Caki2 (cell line): ENCODE data around the gene PRDM2. TPM values are rescaled to one million over a fixed set of nuclear protein-coding genes. Genes with fewer than 3 reads are reported as not detected.

Experiments used
- DNase-seq: peaks from one replicate; pipeline ENCODE4 v3.0.0-alpha.2; 2015; ENCODE audit warnings: low read depth
- in situ Hi-C: cut with HindIII; loops from 2 replicates; pipeline ENCODE4 v1.10.0; 2016; ENCODE audit warnings: low sequenced_read_pairs, low pct_unique_long_range_greater_than_20kb, mixed read lengths
- total RNA-seq: library from RNA; depleted of rRNA; stranded (reverse); fragments of >200 nt; shearing (Covaris generic); gene quantifications from 2 replicates; pipeline ENCODE4 v1.2.3, GENCODE V29; 2014; ENCODE audit warnings: low replicate concordance

PRDM2 gene
- total RNA-seq, 1 experiment from 2014 or later = 1.0 TPM

DNA sequence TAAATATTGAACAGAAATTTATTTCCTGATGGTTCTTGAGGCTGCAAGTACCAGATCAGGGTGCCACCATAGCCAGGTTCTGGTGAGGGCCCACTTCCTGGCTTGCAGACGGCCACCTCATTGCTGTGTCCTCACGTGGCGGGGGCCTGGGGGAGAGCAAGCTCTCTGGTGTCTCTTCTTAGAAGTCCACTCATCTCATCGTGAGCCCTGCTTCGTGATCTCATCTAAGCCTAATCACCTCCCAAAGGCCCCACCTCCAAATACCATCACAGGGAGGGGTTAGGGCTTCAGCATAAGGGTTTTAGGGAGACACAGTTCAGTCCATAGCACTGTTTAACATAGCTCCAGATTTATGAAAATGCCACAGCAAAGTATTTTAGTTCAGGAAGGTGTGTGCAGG is 119.7 kb downstream of the PRDM2 start:
- DNase-seq = no peak
- in situ Hi-C loops = no loop called here

DNA sequence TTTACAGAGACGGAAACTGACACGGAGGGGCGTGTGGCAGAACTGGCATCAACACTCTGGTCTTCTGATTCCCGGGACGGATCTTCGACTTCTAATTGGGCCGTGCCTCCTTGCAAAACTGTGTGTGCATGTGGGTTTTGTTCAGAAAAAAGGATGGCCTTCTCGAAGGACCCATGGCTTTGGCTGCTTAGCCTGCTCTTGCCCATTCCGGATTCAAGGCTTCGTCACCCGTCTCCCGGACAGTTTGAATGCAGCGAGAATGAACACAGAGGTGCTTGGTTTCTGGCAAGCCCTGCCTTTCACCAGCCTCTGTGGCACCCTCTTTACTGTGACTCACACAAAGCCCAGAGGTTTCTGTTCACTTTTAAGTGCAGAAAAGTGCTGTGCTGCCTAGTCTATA is 120.1 kb downstream of the PRDM2 start:
- in situ Hi-C loops = no loop called here
- no peak for DNase-seq

DNA sequence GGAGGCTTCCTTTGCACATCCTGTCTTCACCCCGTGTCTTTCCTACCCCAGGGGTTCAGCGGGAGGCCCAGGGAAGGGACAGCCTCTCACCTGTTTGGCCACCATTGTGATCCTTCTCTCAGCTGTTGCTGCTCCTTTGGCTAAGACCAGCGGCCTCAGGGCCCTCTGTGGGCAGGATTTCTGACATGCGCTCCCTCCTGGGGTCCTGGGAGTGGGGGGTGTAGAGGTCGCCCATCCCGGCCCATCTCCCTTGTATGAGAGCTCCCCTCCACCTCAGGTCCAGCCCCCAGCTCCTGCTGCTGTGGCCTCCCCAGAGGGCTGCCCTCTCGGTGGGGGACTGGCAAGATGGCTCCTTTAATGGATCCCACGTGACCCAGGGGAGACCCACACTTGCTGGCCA is 120.5 kb downstream of the PRDM2 start:
- DNase-seq = no peak
- in situ Hi-C loops = no loop called here

DNA sequence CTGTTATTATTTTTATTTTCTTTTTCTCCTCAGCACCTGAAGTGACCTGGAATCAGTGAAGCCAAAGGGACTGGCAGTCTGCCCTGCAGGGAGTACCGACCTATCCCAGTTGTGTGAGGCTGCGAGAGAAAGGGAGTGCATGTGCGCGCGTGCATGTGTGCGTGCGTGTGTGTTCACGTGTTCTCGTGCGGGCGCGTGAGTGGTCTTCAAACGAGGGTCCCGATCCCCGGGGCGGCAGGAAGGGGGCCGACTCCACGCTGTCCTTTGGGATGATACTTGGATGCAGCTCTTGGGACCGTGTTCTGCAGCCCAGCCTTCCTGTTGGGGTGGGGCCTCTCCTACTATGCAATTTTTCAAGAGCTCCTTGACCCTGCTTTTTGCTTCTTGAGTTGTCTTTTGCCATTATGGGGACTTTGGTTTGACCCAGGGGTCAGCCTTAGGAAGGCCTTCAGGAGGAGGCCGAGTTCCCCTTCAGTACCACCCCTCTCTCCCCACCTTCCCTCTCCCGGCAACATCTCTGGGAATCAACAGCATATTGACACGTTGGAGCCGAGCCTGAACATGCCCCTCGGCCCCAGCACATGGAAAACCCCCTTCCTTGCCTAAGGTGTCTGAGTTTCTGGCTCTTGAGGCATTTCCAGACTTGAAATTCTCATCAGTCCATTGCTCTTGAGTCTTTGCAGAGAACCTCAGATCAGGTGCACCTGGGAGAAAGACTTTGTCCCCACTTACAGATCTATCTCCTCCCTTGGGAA is 123.3 kb downstream of the PRDM2 start:
- in situ Hi-C loops = no loop called here
- no peak for DNase-seq

DNA sequence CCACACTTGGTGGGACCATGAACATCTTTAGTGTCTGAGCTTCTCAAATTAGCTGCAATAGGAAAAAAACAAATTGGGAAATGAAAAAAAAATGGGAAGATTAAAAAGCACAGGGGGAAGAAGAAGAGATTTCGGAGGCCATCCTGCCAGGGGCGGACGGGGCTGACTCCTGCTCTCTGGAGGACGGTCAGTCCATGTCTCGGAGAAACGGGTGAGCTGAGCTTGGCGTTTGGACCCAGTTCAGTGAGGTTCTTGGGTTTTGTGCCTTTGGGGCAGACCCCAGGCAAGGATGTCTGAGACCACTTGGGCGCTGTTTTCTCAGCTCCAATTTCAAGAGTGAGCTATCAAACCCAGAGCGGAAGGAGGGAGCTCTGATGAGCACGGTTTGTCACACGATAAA is 123.9 kb downstream of the PRDM2 start:
- no peak for DNase-seq
- in situ Hi-C loops = no loop called here

DNA sequence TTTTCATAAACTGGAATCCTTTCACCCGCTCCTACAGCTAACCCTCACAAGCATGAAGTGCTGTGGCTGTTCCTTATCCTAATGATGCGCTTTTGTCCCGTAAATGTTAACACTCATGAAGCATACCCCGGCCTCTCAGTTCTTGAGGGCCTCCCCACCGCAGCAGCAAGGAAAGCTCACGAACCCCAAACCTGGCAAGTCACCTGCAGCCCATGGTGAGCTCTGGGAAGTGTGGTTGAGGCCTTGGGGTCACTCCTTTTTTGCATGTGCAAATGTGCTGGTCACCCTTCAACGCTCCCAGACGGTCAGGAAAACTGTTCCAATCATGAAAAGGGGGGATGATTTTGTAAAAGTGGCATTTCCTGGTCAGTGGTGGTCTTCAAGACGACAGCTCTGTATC is 124.6 kb downstream of the PRDM2 start:
- in situ Hi-C loops = no loop called here

DNA sequence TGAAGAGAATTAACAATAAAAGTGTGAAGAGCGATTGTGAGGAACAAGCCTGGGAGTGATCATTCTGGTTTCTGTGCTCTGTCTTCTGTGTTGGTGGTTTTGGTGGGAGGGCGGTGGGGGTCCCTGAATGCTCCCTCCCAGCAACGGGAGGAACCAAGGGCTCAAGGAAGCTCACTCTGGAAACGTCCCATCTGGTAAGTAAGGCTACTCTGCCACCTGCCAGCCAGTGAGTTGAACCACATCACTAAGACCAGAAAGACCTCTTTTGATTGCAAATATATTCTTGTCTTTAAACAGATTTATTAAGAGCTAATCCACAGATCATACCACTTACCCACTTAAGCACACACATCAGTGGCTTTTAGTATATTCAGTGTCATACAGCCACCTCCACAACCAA is 125.0 kb downstream of the PRDM2 start:
- in situ Hi-C loops = no loop called here

More for the DNA sequence above, 124.6 kb downstream of the PRDM2 start:
- DNase-seq = no peak

DNA sequence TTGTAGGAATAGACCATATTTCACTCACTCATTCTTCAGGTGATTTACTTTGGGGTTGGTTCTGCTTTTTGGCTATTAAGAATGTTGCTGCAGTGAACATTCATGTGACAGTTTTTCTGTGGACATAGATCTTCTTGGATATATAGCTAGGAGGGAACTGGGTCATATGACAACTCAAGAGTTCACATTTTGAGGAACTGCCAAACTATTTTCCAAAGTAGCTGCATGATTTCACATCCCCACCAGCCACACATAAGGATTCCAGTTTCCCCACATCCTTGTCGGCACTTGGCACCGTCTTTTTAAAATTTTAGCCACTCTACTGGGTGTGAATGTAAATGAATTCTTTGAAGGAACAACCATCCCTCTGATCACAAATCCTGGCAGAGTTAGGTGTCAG is 126.0 kb downstream of the PRDM2 start:
- DNase-seq = no peak
- in situ Hi-C loops = no loop called here

More for the DNA sequence above, 125.0 kb downstream of the PRDM2 start:
- DNase-seq = no peak

DNA sequence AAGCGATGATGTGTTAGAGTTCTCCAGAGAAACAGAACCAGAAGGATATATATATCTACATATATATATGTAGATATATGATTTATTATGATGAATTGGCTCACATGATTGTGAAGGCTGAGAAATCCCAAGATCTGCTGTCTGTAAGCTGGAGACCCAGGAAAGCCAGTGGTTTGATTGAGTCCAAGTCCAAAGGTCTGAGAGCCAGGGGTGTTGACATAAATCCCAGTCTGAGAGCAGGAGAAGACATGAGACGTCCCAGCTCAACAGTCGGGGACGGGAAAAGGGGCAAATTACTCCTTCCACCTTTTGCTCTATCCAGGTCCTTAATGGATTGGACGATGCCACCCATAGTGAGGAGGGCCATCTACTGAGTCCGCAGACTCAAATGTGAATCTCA is 126.6 kb downstream of the PRDM2 start:
- no peak for DNase-seq
- in situ Hi-C loops = no loop called here

DNA sequence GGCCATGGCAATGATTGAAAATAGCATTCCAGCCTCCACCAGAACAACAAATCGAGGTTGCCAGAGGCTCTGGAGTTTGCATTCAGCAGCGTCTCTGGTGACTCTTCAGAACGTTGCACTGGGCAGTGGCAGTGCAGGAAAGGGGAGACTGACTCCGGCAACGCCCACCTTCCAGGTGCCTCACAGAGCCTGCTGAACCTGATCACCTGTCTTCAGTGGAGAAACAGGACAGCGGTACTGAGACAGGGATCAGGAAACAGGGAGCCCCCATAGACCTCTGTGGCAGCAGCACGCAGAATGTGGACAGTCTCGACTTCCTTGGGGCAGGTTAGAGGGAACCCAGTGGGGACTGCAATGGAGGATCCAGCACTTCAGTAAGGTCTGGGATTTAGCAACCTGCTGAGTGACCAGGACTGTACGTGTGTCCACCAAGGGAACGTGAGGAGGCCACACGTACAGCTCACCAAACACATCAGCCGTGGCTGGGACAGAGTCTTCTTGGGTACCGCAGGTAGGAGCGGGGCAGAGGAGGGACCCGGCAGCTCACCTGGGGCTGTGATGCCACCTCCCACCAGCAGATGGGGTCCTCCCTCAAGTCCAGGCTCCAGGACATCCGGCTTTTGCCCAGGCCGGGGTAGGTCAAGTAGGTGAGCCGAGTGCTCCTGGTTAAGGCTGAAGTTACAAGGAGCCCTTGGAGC is 128.6 kb downstream of the PRDM2 start:
- in situ Hi-C loops = no loop called here
- no peak for DNase-seq

DNA sequence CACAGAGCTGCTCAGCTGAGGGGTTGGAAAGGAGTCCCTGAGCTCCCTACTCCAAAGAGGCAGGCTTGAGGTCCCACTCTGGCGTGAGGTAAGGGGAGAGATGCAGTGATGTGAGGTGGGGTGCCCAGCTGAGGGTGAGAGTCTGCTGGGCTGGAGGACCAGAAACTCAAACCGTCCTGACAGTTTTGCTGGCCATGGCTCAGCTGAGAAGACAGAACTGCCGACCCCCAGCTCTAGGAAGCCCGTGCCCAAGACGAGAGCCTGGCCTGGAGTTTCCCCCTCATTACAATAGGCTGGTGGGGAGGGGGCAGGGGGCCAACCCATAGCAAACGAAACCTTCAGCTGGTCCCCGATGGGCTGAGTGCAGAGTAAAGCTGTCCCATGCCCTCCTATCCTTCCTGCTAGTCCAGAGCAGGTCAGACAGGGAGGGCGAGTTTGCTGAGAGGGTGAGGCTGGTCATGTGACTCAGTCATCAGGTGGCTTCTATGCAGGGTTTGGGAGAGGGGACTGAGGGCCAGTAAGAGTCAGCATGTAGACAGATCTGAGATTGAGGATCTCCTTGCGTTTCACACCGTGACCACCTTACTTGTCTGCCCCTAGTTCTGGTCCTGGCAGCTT is 129.3 kb downstream of the PRDM2 start:
- DNase-seq = no peak
- in situ Hi-C loops = no loop called here

DNA sequence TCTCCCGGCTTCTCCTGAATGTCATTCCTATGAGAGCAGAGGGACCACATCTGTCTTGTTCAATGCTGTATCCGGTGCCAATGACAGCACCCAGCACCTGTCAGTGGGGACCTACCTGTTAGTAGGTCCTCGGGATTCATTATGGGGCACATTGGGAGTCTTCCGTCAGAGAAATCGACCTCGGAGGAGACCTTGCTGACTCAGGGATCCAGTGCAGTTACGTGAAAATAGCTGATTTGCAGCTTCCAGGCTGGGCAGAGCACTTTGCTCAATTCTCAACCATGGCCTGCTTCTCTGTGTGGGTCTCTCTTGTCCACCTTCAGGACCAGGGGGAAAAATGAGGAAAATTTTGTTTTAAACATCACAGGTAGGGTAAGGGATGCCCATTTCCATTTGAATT is 130.2 kb downstream of the PRDM2 start:
- no peak for DNase-seq
- in situ Hi-C loops = no loop called here

DNA sequence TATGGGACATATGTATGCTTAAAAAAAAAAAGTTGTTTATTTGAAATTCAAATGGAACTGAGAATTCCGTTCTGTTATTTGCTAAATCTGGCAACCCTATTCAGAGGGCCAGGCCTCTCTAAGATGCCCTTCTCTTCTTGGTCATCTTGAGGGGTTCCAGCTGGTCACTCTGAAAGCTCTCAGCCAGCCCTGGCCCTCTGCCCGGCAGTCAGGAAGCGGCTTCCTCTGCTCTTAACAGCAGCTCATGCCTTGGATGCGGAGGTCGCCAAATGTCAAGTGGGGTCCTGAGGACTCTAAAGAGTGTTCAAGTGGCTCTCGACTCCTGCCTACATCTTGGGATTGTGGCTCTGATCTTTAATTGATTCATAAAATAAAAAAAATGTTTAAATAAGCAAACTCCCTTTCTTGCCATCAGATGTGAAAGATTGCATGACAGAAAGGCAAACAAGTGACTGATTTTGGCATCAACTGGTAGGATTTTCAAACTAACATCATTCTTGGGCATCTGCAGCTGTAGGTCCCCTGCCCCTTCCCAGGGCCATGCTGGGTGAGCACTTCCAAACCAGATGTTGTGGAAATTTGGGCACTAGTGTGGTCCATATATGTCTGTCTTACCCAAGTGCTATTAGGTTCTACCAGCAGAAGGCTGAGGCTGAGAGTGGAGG is 130.8 kb downstream of the PRDM2 start:
- no peak for DNase-seq

DNA sequence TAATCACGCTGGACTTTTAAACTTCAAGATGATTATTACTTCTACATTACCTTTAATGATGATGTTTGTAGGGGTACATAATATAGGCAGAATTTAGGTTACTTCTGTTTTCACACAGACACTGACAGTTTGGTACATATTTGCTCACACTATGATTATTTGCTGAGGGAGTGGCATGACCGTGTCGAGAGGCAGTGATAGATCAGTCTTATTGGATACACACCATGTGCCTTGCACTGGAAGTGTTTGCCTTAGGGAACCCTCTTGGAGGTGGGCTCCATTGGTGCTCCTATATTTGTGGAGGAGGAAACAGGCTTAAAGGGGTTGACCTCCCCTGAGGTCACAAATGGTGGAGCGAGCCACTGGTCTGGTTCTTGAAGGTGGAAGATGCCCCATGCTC is 132.1 kb downstream of the PRDM2 start:
- in situ Hi-C loops = no loop called here
- DNase-seq = no peak

More for the DNA sequence above, 130.8 kb downstream of the PRDM2 start:
- in situ Hi-C loops = no loop called here

DNA sequence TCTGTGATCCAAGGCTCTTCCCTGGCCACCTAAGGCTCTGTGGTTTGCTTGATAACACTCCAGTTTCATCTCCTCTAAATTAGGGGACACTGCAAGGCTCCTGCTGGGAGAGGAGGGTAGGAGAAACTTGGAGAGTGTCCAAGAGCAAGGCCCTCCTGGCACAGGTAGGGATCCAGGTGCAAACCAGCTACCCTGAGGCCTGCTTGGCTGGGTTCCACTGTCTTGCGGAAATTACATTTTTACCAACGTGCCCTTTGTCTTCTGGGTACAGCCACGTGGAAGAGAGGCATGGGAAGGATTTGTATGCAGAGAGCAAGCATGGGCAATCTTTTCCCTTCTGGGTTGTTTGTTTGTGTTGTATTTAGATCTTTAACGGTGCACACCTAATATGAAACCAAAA is 132.5 kb downstream of the PRDM2 start:
- in situ Hi-C loops = no loop called here
- DNase-seq = no peak

DNA sequence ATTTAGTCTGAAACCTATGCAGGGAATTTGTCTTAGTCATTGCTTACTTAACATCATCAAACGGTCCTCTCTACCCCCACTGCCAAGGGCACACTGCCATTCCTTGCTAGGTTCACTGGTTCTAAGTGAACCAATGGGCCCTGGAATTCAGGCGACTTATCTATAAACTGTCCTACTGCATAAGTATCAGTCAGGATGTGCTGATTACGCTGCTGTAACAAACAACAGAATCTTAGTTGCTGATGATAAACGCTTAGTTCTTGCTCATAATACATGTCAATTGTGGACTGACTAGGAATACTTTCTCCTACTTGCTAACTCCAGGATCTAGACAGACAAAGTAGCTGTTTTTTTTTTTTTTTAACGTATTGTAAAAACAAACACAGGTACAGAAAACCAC is 136.1 kb downstream of the PRDM2 start:
- in situ Hi-C loops = no loop called here
- no peak for DNase-seq

DNA sequence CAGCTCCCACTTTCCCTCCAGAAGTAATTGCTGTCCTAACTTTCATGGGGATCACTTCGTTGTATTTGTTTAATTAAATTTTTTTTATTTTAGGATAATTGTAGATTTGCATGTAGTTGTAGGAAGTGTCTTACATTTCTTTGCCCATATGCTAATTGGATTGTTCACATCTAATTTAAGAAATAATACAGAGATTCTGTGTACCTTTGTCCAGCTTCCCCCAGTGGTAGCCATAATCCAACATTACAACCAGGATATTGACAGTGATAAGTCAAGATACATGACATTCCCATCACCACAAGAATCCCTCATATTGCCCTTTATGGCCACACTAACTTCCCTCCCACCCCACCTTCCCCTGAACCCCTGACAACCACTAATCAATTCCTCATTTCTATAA is 136.6 kb downstream of the PRDM2 start:
- no peak for DNase-seq
- in situ Hi-C loops = no loop called here

DNA sequence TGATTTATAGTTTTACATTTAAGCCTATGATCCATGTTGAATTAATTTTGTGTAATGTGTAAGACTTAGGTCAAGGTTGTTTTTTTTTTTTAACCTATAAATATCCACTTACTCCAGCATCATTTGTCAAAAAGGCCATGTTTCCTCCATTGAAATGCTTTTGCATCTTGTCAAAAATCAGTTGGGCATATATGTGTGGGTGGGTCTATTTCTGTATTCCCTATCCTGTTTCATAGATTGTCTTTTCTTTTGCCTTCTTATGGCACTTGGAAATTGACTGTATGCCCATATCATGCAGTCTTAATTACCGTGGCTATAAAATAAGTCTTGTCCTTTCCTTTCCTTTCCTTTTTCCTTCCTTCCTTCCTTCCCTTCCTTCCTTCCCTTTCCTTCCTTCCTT is 138.2 kb downstream of the PRDM2 start:
- in situ Hi-C loops = no loop called here
- DNase-seq = no peak

DNA sequence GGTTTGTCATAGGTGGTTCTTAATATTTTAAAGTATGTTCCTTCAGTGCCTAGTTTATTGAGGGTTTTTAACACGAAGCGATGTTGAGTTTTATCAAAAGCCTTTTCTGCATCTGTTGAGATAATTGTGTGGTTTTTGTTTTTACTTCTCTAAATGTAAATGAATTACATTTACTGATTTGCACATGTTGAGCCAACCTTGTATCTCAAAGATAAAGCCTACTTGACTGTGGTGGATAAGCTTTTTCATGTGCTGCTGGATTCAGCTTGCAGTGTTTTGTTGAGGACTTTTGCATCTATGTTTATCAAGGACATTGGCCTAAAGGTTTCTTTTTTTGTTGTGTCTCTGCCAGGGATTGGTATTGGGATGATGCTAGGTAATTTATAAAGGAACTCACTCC is 142.5 kb downstream of the PRDM2 start:
- no peak for DNase-seq
- in situ Hi-C loops = no loop called here
